OCI-M2 (cell line): Measurements from ENCODE around the gene TMEM240.
"Not testable (repeated sequence)": the region's sequence is repeated elsewhere in the genome, so short reads cannot be mapped to it uniquely, and the experiment has no call there.

Experiments used
- DNase-seq: peaks from one replicate; lab custom pipeline; 2025; ENCODE audit not compliant: unreplicated experiment; lab: John Stamatoyannopoulos, UW

The TMEM240 gene

GRCh38 chr1:1540818-1541628 is 599 bp upstream of the TMEM240 start:
- no peak for DNase-seq

GRCh38 chr1:1539310-1540089 is 924 bp downstream of the TMEM240 start:
- no peak for DNase-seq

GRCh38 chr1:1538989-1539309 is 1.5 kb downstream of the TMEM240 start:
- no peak for DNase-seq

- DNase-seq, result no peak
Measured at GRCh38 chr1:1538334-1538733, 2.1 kb downstream of the TMEM240 start.

GRCh38 chr1:1537626-1538250 is 2.7 kb downstream of the TMEM240 start:
- DNase-seq, result no peak

GRCh38 chr1:1536938-1537546 is 3.4 kb downstream of the TMEM240 start:
- DNase-seq, result no peak

- DNase-seq, result no peak
Measured at GRCh38 chr1:1536019-1536937, 4.1 kb downstream of the TMEM240 start.

GRCh38 chr1:1535201-1536018 is 5.0 kb downstream of the TMEM240 start:
- no peak for DNase-seq

- DNase-seq, result no peak
Measured at GRCh38 chr1:1534401-1535154, 5.8 kb downstream of the TMEM240 start.

- DNase-seq, result not testable (repeated sequence)
Measured at GRCh38 chr1:1533894-1534291, 6.5 kb downstream of the TMEM240 start.

GRCh38 chr1:1533176-1533893 is 7.1 kb downstream of the TMEM240 start:
- not testable (repeated sequence) for DNase-seq

- no peak for DNase-seq
Measured at GRCh38 chr1:1531947-1532346, 8.5 kb downstream of the TMEM240 start.

- no peak for DNase-seq
Measured at GRCh38 chr1:1529936-1530335, 10.5 kb downstream of the TMEM240 start.

GRCh38 chr1:1529321-1529720 is 11.1 kb downstream of the TMEM240 start:
- DNase-seq, result no peak

- no peak for DNase-seq
Measured at GRCh38 chr1:1528301-1529267, 11.8 kb downstream of the TMEM240 start.

- DNase-seq, result no peak
Measured at GRCh38 chr1:1527092-1527816, 13.2 kb downstream of the TMEM240 start.
